ENCODE results near the gene HELQ.
A peak's percentile ranks its signal among the peaks of the same experiment; 100 is the strongest.

HELQ gene

GRCh38 chr4:83369831-83370639 lies 85.6 kb downstream of the HELQ start:
- DNase-seq, result no peak

- DNase-seq, result peak; percentile 3
Measured at GRCh38 chr4:83364312-83364711, 91.3 kb downstream of the HELQ start.

GRCh38 chr4:83362492-83363329 lies 92.9 kb downstream of the HELQ start:
- no peak for DNase-seq

- DNase-seq, result no peak
Measured at GRCh38 chr4:83361416-83362103, 94.1 kb downstream of the HELQ start.

GRCh38 chr4:83360018-83360417 lies 95.6 kb downstream of the HELQ start:
- no peak for DNase-seq

GRCh38 chr4:83358410-83358809 lies 97.2 kb downstream of the HELQ start:
- DNase-seq, result no peak

Data from GDM1 (cell line).